Calu3 (cell line): ENCODE results near the gene MOB3B. TPM values are rescaled to one million over a fixed set of nuclear protein-coding genes. Genes with fewer than 3 reads are reported as not detected.

Experiments
- BruUV-seq: library from RNA; stranded (reverse); fragments of 400-500 nt; replicated peaks from 2 replicates; lab custom pipeline; 2021; lab: Mats Ljungman, UMichigan
- CTCF ChIA-PET: fragments of 300-600 bp; sonication (Branson Sonifier 250); formaldehyde crosslinking; loops from one replicate; lab custom pipeline; 2022; ENCODE audit warnings: antibody characterized with exemption; lab: Charles Lee
- DNase-seq: peaks from one replicate; pipeline ENCODE4 v3.0.0; 2022
- H3K27ac Mint-ChIP-seq: one replicate; pipeline ENCODE4 v1.8.0; 2022; ENCODE audit warnings: mixed read lengths; ENCODE audit not compliant: unreplicated experiment
- H3K27me3 Mint-ChIP-seq: one replicate; pipeline ENCODE4 v1.8.0; 2022; ENCODE audit warnings: mixed read lengths; ENCODE audit not compliant: unreplicated experiment
- H3K36me3 Mint-ChIP-seq: one replicate; pipeline ENCODE4 v1.8.0; 2022; ENCODE audit warnings: mild to moderate bottlenecking, moderate library complexity, mixed read lengths; ENCODE audit not compliant: insufficient read depth, unreplicated experiment
- H3K4me1 Mint-ChIP-seq: one replicate; pipeline ENCODE4 v1.8.0; 2022; ENCODE audit warnings: mild to moderate bottlenecking, low read depth, mixed read lengths; ENCODE audit not compliant: unreplicated experiment
- H3K4me3 Mint-ChIP-seq: one replicate; pipeline ENCODE4 v1.8.0; 2022; ENCODE audit warnings: mild to moderate bottlenecking, low read depth, moderate library complexity, mixed read lengths; ENCODE audit not compliant: unreplicated experiment
- H3K9me3 Mint-ChIP-seq: one replicate; pipeline ENCODE4 v1.8.0; 2022; ENCODE audit warnings: low read depth, mixed read lengths; ENCODE audit not compliant: unreplicated experiment
- intact Hi-C: fragments of 100-400 bp; cut with micrococcal nuclease; formaldehyde crosslinking; loops from one replicate; pipeline ENCODE4 v1.10.0; 2022; ENCODE audit not compliant: unreplicated experiment
- total RNA-seq: library from RNA; stranded (reverse); gene quantifications from 2 replicates; pipeline ENCODE4 v1.2.3, GENCODE V29; 2022
- TF ChIP-seq, protein P1 (sequence below): fragments of 200-600 bp; IDR thresholded peaks from one replicate; pipeline ENCODE4 v1.8.0; 2022; ENCODE audit warnings: antibody characterized with exemption; ENCODE audit not compliant: unreplicated experiment

The MOB3B gene
- total RNA-seq, 1 experiment from 2014 or later = 7.6 TPM

DNA sequence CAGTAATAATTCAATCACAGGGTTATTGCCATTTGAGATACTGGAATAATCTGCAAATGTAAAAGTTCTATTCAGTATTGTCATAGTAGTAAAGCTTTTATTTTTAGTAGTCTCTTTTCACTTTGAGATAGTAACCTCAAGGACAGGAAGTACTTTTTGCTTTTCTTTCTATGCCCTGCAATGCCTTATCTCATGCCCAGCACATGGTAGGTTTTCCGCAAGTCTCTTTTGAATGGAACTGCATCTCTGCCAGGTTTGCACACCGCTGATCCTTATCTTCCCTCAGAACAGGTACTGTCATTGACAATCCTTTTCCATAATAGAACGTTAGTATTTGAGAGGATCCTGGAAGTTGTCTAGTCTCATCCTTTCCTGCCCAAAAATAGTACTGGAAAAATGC lies 97.3 kb downstream of the MOB3B start:
- Mint-ChIP-seq H3K36me3 (no peaks in the 10 kb centered on the region), H3K27me3 (no peaks in the 10 kb centered on the region), H3K9me3 (no peaks in the 10 kb centered on the region), H3K4me1 (peaks cover 76% of the 10 kb centered on the region), H3K4me3 (no peak overlapping the region), H3K27ac (no peak overlapping the region)
- CTCF ChIA-PET = no interaction called here
- TF ChIP-seq, protein P1, sequence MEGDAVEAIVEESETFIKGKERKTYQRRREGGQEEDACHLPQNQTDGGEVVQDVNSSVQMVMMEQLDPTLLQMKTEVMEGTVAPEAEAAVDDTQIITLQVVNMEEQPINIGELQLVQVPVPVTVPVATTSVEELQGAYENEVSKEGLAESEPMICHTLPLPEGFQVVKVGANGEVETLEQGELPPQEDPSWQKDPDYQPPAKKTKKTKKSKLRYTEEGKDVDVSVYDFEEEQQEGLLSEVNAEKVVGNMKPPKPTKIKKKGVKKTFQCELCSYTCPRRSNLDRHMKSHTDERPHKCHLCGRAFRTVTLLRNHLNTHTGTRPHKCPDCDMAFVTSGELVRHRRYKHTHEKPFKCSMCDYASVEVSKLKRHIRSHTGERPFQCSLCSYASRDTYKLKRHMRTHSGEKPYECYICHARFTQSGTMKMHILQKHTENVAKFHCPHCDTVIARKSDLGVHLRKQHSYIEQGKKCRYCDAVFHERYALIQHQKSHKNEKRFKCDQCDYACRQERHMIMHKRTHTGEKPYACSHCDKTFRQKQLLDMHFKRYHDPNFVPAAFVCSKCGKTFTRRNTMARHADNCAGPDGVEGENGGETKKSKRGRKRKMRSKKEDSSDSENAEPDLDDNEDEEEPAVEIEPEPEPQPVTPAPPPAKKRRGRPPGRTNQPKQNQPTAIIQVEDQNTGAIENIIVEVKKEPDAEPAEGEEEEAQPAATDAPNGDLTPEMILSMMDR = no peak
- intact Hi-C loops = no loop called here
- no peak for DNase-seq
- no TSS peak for BruUV-seq

DNA sequence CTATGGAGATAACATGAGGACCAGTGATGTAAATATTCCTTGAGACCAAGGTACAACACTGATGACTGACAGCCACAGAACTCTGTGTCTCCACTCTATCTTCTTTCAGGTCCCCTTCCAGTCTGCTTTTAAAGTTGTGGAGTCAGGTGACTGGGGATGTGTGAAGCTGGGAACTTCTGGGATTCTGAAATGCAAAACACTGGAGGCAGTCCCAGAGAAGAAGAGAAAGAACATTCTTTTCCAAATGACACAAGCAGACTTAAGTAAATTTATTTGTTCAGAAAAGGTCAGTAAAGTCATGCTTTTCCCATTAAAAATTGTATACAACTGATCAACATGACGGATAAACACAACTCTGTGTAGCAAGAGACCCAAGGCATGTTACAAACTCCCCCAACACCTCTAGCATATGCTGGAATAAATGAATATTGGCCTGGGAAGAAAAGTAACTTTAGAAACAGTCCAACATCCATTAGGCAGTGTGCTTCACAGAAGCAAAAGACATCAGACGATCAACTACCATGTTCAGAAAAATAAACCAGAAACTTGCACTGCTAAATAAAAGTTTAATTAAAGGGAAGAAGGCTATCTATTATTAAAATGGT lies 98.0 kb downstream of the MOB3B start:
- H3K27me3 Mint-ChIP-seq = no peaks in the 10 kb centered on the region
- H3K4me1 Mint-ChIP-seq = peaks cover 78% of the 10 kb centered on the region
- H3K9me3 Mint-ChIP-seq = no peaks in the 10 kb centered on the region
- no peak overlapping the region for H3K4me3 Mint-ChIP-seq
- no TSS peak for BruUV-seq
- H3K36me3 Mint-ChIP-seq = no peaks in the 10 kb centered on the region
- CTCF ChIA-PET = no interaction called here
- intact Hi-C loops = no loop called here
- no peak for DNase-seq
- no peak overlapping the region for H3K27ac Mint-ChIP-seq
- TF ChIP-seq, protein P1 = no peak

DNA sequence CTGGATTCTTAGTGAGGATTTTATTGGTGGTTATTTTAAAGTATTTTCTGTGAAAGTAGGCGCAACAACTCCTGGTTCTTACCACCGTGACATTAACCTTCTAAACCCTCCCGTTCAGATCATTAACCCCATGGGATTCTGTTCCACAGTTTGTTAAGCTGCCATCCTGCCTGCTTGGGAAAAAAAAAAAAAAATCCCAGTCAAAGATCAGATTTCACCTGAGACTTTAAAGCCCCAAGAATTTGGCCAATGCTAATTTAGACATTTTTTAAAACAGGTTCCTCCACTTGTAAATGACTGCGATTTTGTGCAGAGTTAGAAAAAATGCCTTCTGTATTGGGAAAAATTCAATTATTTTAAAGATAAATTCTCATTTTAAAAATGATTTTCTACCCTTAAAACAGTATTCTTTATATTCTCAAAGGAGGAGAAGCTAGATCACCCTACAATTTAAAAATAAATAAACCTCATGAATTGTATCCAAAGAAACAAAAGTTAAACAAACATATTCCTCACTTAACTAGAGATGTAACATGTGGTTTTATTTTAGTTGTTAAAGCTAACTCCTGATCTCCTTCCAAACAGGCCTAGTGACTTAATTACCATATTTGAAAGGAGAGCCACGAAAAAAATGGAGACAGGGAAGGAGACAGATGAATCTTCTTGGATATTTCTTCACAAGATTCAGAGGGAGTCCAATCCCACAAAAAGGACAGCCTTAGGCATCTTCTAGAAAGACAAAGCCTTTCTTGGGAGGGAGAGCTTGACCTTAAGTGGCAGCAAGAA lies 98.7 kb downstream of the MOB3B start:
- H3K36me3 Mint-ChIP-seq = no peaks in the 10 kb centered on the region
- H3K27me3 Mint-ChIP-seq = no peaks in the 10 kb centered on the region
- CTCF ChIA-PET = interaction anchor here (0.6 kb wide), 1 partner anchor 37 kb away, joined by 3 read pairs; no protein-coding TSS in a partner anchor
- H3K4me1 Mint-ChIP-seq = peaks cover 78% of the 10 kb centered on the region
- no peak overlapping the region for H3K27ac Mint-ChIP-seq
- DNase-seq = no peak
- TF ChIP-seq, protein P1 = no peak
- no peaks in the 10 kb centered on the region for H3K9me3 Mint-ChIP-seq
- H3K4me3 Mint-ChIP-seq = no peak overlapping the region
- BruUV-seq = no TSS peak
- intact Hi-C loops = no loop called here

DNA sequence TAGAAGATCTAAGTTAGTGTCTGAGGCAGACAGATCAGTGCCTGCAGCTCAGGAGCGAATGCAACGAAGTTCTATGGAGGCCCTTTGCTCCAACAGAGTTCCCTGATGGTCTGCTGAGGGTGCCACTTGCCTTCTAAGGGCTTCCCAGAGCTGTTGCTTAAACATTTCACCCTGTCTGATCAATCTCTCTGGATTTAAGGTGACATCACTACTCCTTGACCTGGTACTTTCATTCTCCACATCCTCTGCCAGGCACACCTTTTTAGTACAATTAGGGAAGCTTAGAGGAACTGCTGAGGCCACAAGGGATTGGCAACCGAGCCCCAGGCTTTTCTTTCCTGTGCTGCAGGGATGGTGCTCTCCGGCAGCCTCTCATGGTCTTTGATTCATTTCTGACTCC lies 99.7 kb downstream of the MOB3B start:
- Mint-ChIP-seq H3K36me3 (no peaks in the 10 kb centered on the region), H3K27ac (no peak overlapping the region), H3K9me3 (no peaks in the 10 kb centered on the region), H3K4me1 (peaks cover 81% of the 10 kb centered on the region), H3K4me3 (no peak overlapping the region), H3K27me3 (no peaks in the 10 kb centered on the region)
- no peak for DNase-seq
- intact Hi-C loops = loop anchor here (5.0 kb wide), 2 partner anchors 43 to 58 kb away; no protein-coding TSS in a partner anchor
- CTCF ChIA-PET = no interaction called here
- TF ChIP-seq, protein P1 = no peak
- BruUV-seq = no TSS peak
